Measurements from ENCODE around the gene UBA52. TPM values are rescaled to one million over a fixed set of nuclear protein-coding genes. Genes with fewer than 3 reads are reported as not detected.
A peak's percentile ranks its signal among the peaks of the same experiment; 100 is the strongest.

UBA52 gene
- total RNA-seq, 1 experiment from 2014 or later, result 1,361 TPM

- Mint-ChIP-seq H3K27me3 (ENCODE audit: low read depth) (no peaks in the 10 kb centered on the region), H3K4me1 (no peaks in the 10 kb centered on the region), H3K4me3 (no peak overlapping the region), H3K27ac (no peak overlapping the region), H3K36me3 (peaks cover 44% of the 10 kb centered on the region), H3K9me3 (no peaks in the 10 kb centered on the region)
- ChIA-PET CTCF (interaction anchor here (2.6 kb wide), 1 partner anchor 63 kb away, joined by 11 read pairs; no protein-coding TSS in a partner anchor), POLR2A (interaction anchor here (0.6 kb wide), 1 partner anchor 382 kb away, joined by 4 read pairs; no protein-coding TSS in a partner anchor)
- no peak for DNase-seq (ENCODE audit: low spot score)
- TF ChIP-seq ETV6 (CRISPR knock-in tag; IDR thresholded peaks at IDR 0.05), result no peak
- no peak for ATAC-seq
Measured at GRCh38 chr19:18533058-18533457, 38.6 kb upstream of the UBA52 start.

- no peak for DNase-seq (ENCODE audit: low spot score)
- ATAC-seq, result no peak
- Mint-ChIP-seq H3K27ac (peak overlapping the region; percentile 43; the same call in 1 of the 2 replicates), H3K9me3 (no peaks in the 10 kb centered on the region), H3K27me3 (ENCODE audit: low read depth) (no peaks in the 10 kb centered on the region), H3K4me1 (no peaks in the 10 kb centered on the region), H3K4me3 (no peak overlapping the region), H3K36me3 (peaks cover 60% of the 10 kb centered on the region)
- TF ChIP-seq, protein P1, sequence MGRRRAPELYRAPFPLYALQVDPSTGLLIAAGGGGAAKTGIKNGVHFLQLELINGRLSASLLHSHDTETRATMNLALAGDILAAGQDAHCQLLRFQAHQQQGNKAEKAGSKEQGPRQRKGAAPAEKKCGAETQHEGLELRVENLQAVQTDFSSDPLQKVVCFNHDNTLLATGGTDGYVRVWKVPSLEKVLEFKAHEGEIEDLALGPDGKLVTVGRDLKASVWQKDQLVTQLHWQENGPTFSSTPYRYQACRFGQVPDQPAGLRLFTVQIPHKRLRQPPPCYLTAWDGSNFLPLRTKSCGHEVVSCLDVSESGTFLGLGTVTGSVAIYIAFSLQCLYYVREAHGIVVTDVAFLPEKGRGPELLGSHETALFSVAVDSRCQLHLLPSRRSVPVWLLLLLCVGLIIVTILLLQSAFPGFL (CRISPR knock-in tag; IDR thresholded peaks at IDR 0.05; ENCODE audit: borderline replicate concordance), result no peak
- TF ChIP-seq CTCF (IDR thresholded peaks at IDR 0.05), result no peak
- TF ChIP-seq, protein P2, sequence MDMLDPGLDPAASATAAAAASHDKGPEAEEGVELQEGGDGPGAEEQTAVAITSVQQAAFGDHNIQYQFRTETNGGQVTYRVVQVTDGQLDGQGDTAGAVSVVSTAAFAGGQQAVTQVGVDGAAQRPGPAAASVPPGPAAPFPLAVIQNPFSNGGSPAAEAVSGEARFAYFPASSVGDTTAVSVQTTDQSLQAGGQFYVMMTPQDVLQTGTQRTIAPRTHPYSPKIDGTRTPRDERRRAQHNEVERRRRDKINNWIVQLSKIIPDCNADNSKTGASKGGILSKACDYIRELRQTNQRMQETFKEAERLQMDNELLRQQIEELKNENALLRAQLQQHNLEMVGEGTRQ (CRISPR knock-in tag; IDR thresholded peaks at IDR 0.05), result no peak
- TF ChIP-seq EMX1 (CRISPR knock-in tag; IDR thresholded peaks at IDR 0.05), result no peak
- TF ChIP-seq TEAD4 (CRISPR knock-in tag; IDR thresholded peaks at IDR 0.05), result no peak
- ChIA-PET POLR2A (no interaction called here), CTCF (no interaction called here)
Measured at GRCh38 chr19:18536475-18536874, 35.2 kb upstream of the UBA52 start.

- ATAC-seq (no peak), DNase-seq (ENCODE audit: low spot score) (no peak)
- Mint-ChIP-seq H3K9me3 (no peaks in the 10 kb centered on the region), H3K27ac (no peak overlapping the region), H3K36me3 (peaks cover 56% of the 10 kb centered on the region), H3K27me3 (ENCODE audit: low read depth) (no peaks in the 10 kb centered on the region), H3K4me3 (no peak overlapping the region), H3K4me1 (peaks cover 4% of the 10 kb centered on the region; the same call in 1 of the 2 replicates)
- TF ChIP-seq, protein P3, sequence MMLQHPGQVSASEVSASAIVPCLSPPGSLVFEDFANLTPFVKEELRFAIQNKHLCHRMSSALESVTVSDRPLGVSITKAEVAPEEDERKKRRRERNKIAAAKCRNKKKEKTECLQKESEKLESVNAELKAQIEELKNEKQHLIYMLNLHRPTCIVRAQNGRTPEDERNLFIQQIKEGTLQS (CRISPR knock-in tag; conservative IDR thresholded peaks at IDR 0.05), result no peak
- 0 out of 2 replicates have a peak, but pooled peaks have one; percentile 35 for TF ChIP-seq FOXP1 (CRISPR knock-in tag; IDR thresholded peaks at IDR 0.05; ENCODE audit: borderline replicate concordance)
- ChIA-PET CTCF (no interaction called here), POLR2A (no interaction called here)
Measured at GRCh38 chr19:18537431-18537830, 34.2 kb upstream of the UBA52 start.

- Mint-ChIP-seq H3K27ac (no peak overlapping the region), H3K9me3 (no peaks in the 10 kb centered on the region), H3K4me3 (no peak overlapping the region), H3K36me3 (peaks cover 51% of the 10 kb centered on the region), H3K27me3 (ENCODE audit: low read depth) (no peaks in the 10 kb centered on the region), H3K4me1 (peaks cover 6% of the 10 kb centered on the region; the same call in 1 of the 2 replicates)
- no peak for DNase-seq (ENCODE audit: low spot score)
- CTCF ChIA-PET, result interaction anchor here (0.5 to 1.1 kb wide), 2 partner anchors 18 to 115 kb away, joined by 4 read pairs; no protein-coding TSS in a partner anchor
- POLR2A ChIA-PET, result interaction anchor here (1.2 kb wide), 1 partner anchor 15 kb away, joined by 3 read pairs; no protein-coding TSS in a partner anchor
- no peak for ATAC-seq
- no peak for TF ChIP-seq CREB1 (CRISPR knock-in tag; IDR thresholded peaks at IDR 0.05)
- TF ChIP-seq, protein P4, sequence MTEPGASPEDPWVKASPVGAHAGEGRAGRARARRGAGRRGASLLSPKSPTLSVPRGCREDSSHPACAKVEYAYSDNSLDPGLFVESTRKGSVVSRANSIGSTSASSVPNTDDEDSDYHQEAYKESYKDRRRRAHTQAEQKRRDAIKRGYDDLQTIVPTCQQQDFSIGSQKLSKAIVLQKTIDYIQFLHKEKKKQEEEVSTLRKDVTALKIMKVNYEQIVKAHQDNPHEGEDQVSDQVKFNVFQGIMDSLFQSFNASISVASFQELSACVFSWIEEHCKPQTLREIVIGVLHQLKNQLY (CRISPR knock-in tag; IDR thresholded peaks at IDR 0.05), result no peak
- TF ChIP-seq JAZF1 (CRISPR knock-in tag; IDR thresholded peaks at IDR 0.05), result no peak
- TF ChIP-seq CREM (CRISPR knock-in tag; IDR thresholded peaks at IDR 0.05), result no peak
- TF ChIP-seq, protein P2 (CRISPR knock-in tag; IDR thresholded peaks at IDR 0.05), result no peak
- no peak for TF ChIP-seq HMGXB4 (CRISPR knock-in tag; IDR thresholded peaks at IDR 0.05)
- TF ChIP-seq, protein P5, sequence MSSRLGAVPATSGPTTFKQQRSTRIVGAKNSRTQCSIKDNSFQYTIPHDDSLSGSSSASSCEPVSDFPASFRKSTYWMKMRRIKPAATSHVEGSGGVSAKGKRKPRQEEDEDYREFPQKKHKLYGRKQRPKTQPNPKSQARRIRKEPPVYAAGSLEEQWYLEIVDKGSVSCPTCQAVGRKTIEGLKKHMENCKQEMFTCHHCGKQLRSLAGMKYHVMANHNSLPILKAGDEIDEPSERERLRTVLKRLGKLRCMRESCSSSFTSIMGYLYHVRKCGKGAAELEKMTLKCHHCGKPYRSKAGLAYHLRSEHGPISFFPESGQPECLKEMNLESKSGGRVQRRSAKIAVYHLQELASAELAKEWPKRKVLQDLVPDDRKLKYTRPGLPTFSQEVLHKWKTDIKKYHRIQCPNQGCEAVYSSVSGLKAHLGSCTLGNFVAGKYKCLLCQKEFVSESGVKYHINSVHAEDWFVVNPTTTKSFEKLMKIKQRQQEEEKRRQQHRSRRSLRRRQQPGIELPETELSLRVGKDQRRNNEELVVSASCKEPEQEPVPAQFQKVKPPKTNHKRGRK (CRISPR knock-in tag; IDR thresholded peaks at IDR 0.05; ENCODE audit: borderline replicate concordance), result no peak
- TF ChIP-seq, protein P6, sequence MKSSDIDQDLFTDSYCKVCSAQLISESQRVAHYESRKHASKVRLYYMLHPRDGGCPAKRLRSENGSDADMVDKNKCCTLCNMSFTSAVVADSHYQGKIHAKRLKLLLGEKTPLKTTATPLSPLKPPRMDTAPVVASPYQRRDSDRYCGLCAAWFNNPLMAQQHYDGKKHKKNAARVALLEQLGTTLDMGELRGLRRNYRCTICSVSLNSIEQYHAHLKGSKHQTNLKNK (CRISPR knock-in tag; IDR thresholded peaks at IDR 0.05), result no peak
Measured at GRCh38 chr19:18538115-18538514, 33.5 kb upstream of the UBA52 start.

Data from WTC11 (cell line).